Germinal center (tissue), 1 donor: ENCODE data around the gene SLC35E2B.
"Not testable (repeated sequence)": the region's sequence is repeated elsewhere in the genome, so short reads cannot be mapped to it uniquely, and the experiment has no call there.

Source experiments
- DNase-seq: peaks from one replicate; pipeline ENCODE4 v3.0.0; 2012; ENCODE audit warnings: mixed read lengths, low spot score

The SLC35E2B gene

DNA sequence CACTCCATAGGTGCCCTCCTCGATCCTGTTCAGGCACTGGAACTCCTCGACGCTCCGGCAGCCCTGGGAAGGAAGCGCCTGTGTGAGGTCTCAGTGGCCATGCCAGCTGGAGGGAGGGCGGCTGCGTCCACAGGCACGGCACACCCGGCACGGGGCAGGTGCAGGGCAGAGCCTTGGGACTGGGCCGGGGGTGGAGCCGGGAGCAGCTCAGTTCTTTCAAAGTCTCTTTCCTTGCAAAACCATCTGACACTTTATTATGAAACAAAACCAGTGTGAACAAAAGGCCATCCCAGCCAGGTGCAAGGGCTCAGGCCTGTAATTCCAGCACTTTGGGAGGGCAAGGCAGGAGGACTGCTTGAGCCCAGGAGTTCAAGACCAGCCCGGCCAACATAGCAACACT is 54.1 kb downstream of the SLC35E2B start:
- DNase-seq, result not testable (repeated sequence)

DNA sequence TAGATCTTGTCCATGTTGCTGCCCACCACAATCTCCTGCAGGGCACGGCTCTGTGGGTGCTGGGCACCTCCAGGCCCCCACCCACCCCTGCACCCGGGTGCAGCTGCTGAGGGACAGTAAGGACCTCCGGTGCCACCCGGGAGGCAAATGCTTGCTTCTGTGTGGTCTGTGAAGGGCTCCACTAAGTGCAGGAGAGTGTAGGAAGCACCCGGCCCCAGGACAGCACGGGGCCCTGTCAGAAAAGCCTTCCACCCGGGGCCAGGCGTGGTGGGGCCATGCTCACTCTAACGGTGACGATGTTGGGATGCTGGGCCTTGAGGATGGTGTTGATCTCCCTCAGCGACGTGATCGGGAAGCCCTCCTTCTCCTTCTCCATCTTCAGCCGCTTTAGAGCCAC is 55.1 kb downstream of the SLC35E2B start:
- DNase-seq, result not testable (repeated sequence)

GRCh38 chr1:1636621-1637478 is 55.7 kb downstream of the SLC35E2B start:
- DNase-seq, result not testable (repeated sequence)

- not testable (repeated sequence) for DNase-seq
Observed at GRCh38 chr1:1634613-1635012, 58.0 kb downstream of the SLC35E2B start.

GRCh38 chr1:1633409-1633808 is 59.2 kb downstream of the SLC35E2B start:
- not testable (repeated sequence) for DNase-seq

- DNase-seq, result no peak
Observed at GRCh38 chr1:1631782-1632420, 60.7 kb downstream of the SLC35E2B start, which contains the start of gene MMP23B. Gene MMP23B (plus strand): TSS chr1:1632173. CDS start chr1:1632219, 46 bp downstream.

DNA sequence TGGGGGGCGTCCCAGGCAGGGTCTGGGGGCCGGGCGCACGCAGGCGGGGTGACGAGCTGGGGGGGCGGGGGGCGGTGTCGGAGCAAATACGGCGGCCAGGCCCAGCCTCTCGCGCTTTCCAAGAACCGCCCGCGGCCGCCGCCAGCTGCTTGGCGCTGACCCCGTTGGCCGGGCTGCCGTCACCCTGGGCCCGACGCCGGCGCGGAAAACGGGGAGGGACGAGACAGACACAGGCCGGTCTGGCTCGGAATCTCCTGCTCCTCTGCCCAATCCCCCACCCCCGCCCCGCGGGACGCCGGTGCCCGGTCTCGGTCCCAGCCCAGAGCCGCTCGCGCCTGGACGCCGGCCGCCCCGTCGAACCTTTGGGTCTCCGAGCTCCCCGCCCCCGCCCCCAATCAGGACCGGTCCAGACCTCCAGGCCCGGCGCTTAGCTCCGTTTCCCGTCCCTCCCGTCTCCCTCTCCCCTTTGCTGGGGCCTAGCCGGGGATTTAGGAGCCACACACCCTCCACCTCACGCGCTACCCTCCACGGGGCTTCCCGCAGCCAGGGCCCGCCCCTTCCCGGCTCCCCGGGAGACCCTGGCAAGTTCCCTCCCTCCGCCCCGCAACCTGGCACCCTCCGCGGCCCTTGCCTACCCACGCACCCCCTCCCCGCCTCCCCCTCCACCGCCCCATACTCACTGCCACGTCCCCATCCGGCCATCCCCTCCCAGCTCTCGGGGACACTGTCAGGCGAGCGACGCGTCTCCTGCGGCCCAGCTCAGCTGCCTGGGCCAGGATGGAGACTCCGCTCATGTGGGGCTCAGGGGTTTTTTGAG is 61.4 kb downstream of the SLC35E2B start:
- no peak for DNase-seq

DNA sequence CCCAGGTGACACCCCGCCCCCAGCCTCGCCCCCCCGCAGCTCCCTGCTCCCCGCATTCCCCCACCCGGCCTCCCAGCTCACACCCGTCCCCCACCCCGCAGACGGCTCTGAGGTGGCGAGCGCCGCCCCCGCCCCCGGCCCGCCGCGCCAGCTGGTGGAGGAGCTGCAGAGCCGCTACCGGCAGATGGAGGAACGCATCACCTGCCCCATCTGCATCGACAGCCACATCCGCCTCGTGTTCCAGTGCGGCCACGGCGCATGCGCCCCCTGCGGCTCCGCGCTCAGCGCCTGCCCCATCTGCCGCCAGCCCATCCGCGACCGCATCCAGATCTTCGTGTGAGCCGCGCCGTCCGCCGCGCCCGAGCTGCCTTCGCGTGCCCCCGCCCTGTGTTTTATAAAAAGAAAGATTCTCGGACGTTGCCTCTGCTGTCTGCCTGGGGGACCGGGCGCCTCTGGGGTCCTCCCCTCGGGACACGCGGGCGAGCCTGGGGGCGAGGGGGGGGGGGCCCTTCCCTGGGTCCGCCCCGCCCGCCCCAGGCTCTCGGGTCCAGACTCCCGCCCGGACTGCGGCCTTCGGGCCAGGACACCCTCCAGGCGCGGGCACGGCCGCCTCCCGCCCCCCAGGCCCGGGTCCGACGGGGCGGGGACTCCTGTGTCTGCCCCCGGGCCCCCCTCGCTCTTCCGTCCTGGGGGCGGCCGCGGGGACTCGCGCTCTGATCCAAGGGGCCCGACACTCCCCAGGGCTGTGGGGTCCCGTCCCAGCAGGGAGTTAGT is 62.2 kb downstream of the SLC35E2B start:
- DNase-seq, result peak; percentile 99

GRCh38 chr1:1629430-1630190 is 63.0 kb downstream of the SLC35E2B start:
- peak; percentile 74 for DNase-seq

GRCh38 chr1:1628754-1629429 is 63.7 kb downstream of the SLC35E2B start:
- peak; percentile 36 for DNase-seq

GRCh38 chr1:1627829-1628753 is 64.5 kb downstream of the SLC35E2B start:
- no peak for DNase-seq

GRCh38 chr1:1627261-1627828 is 65.2 kb downstream of the SLC35E2B start:
- no peak for DNase-seq

GRCh38 chr1:1626207-1627141 is 66.1 kb downstream of the SLC35E2B start:
- DNase-seq, result no peak

- DNase-seq, result no peak
Observed at GRCh38 chr1:1625824-1626206, 66.8 kb downstream of the SLC35E2B start.

DNA sequence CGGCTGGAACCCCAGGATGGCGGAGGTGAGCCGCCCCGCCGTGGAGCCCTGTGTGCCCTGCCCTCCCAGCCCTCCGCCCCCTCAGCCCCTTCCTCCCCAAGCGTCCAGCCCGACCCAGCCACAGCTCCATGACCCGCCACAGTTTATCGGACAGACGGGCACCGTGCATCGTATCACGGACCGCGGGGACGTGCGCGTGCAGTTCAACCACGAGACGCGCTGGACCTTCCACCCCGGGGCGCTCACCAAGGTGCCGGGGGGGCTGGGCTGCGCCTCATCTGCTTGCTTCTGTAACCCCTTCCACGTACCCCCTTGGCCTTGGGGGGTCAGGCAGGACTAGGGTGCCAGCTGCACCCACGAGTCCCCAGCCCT is 67.2 kb downstream of the SLC35E2B start:
- no peak for DNase-seq

DNA sequence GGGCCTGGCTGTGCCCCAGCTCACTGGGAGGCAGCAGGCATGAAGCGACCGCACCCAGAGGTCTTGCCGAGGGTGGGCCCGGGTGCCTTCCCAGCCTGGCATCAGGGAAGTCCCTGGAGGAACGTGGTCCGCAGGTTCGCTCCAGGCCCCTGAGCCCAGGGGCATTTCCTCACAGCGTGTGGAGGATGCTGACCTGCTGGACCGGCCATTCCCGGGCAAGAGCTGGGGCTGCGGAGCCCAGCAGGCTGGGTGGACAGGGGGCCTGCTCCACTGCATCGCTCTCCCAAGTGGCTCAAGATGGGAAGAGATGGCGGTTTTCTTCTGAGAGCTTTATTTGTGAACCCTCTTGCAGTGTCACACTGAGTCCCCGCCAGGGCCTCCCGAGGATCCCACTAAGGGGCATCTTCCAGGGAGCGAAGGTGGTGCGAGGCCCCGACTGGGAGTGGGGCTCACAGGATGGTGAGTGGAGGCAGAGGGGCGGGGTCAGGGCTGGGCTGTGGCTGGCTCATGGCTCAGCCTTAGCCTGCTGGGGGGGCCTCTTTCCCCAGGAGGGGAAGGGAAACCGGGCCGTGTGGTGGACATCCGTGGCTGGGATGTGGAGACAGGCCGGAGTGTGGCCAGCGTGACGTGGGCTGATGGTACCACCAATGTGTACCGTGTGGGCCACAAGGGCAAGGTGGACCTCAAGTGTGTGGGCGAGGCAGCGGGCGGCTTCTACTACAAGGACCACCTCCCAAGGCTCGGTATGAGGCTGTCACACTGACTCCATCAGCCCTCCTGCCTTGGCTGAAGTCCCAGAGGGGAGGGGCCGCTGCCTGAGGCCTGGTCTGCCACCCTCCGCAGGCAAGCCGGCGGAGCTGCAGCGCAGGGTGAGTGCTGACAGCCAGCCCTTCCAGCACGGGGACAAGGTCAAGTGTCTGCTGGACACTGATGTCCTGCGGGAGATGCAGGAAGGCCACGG is 67.9 kb downstream of the SLC35E2B start:
- DNase-seq, result no peak
